ENCODE results near the gene PSMD1. TPM values are rescaled to one million over a fixed set of nuclear protein-coding genes. Genes with fewer than 3 reads are reported as not detected.

PSMD1 gene
- total and polyA plus RNA-seq, 2 of the 8 experiments (the other 6 are each of a cell fraction or from before 2014, with no cell fraction given): 179 to 272 TPM

DNA sequence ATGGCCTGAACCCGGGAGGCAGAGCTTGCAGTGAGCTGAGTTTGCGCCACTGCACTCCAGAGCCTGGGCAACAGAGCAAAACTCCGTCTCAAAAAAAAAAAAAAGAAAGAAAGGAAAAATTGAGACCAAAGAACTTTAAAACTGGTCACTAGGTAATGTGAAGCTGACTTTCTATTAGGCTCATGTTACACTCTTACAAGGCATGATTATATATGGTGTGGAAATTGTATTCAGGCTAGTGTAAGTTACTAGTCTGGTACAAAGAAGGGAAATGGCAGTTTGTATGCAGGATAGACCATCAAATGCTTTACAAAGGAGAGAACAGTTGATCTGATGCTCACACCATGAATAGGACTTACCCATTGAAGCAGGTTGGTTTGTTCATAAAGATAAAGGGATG lies 106.3 kb downstream of the PSMD1 start:
- H3K4me1 ChIP-seq (replicated peaks in 1 of 4; ENCODE audit: control insufficient read depth in 3 of 4, insufficient read depth in 4 of 4, low read length in 3 of 4): peaks cover 0 to 7% (median 2%) of the 10 kb centered on the region in 4 experiments; a peak in 3 of 7 replicates
- H3K56ac ChIP-seq (replicated peaks; ENCODE audit: insufficient read length, low read depth, low read length): no peak overlapping the region
- H3K4me2 ChIP-seq (ENCODE audit: insufficient read depth in 1 of 2, low read depth in 2 of 2, low read length in 2 of 2): 0 out of 4 replicates have a peak overlapping the region, but pooled peaks of 1 of the 2 experiments have one; percentile 22
- peak; percentile 60 for FAIRE-seq
- DNase-seq (ENCODE audit: low read depth in 1 of 2, low spot score in 2 of 2): no peak
- WGBS, 2 experiments (ENCODE audit: extremely low coverage in 1 of 2, insufficient coverage in 1 of 2, insufficient read length in 1 of 2, insufficient replicate concordance in 2 of 2, low coverage in 1 of 2, low lambda C conversion rate in 2 of 2, missing lambda C conversion rate in 1 of 2): no CpG with 5 or more reads among the region's 3 CpGs
- H4K20me1 ChIP-seq (replicated peaks in 1 of 2; ENCODE audit: control insufficient read depth in 1 of 2, insufficient read depth in 2 of 2, low read length in 2 of 2): no peaks in the 10 kb centered on the region
- no peak overlapping the region for H4K91ac ChIP-seq (replicated peaks; ENCODE audit: insufficient read length, low read length)
- no peak overlapping the region for H2BK120ac ChIP-seq (replicated peaks; ENCODE audit: low read depth, low read length)
- peaks cover 2 to 44% (median 25%) of the 10 kb centered on the region in 4 experiments; a peak in 7 of 8 replicates for H3K36me3 ChIP-seq (ENCODE audit: control insufficient read depth in 2 of 4, insufficient read depth in 4 of 4, low read length in 3 of 4)
- H3K18ac ChIP-seq (ENCODE audit: extremely low read depth, low read length): no peak overlapping the region
- H2BK20ac ChIP-seq (ENCODE audit: low read length): no peak overlapping the region
- no peak overlapping the region for H3K14ac ChIP-seq (ENCODE audit: insufficient read length)
- no peak overlapping the region for H4K8ac ChIP-seq (ENCODE audit: extremely low read depth, insufficient read depth, low read length)
- no peaks in the 10 kb centered on the region for H3K27me3 ChIP-seq (replicated peaks in 1 of 4; ENCODE audit: control insufficient read depth in 3 of 4, extremely low read depth in 1 of 4, insufficient read depth in 3 of 4, low read length in 3 of 4)
- H2AFZ ChIP-seq (ENCODE audit: low read length): no peak overlapping the region
- peak overlapping the region in 1 of 4 experiments; percentile 34; a peak in 1 of 7 replicates for H3K9ac ChIP-seq (replicated peaks in 1 of 4; ENCODE audit: extremely low read depth in 1 of 4, low read depth in 3 of 4, low read length in 3 of 4)
- H3K9me3 ChIP-seq (ENCODE audit: insufficient read depth in 2 of 2, low read depth in 1 of 2, low read length in 1 of 2): no peaks in the 10 kb centered on the region
- H3K23ac ChIP-seq (ENCODE audit: insufficient read length): no peak overlapping the region
- H3K27ac ChIP-seq (ENCODE audit: low read depth, low read length): no peak overlapping the region
- ChIA-PET CTCF (ENCODE audit: partially characterized antibody) (interaction anchor here (1.0 to 1.2 kb wide), 2 partner anchors 32 to 65 kb away, joined by 3 to 4 read pairs; no protein-coding TSS in a partner anchor), POLR2A (ENCODE audit: partially characterized antibody) (interaction anchor here (1.7 kb wide), 1 partner anchor 11 kb away, joined by 4 read pairs; no protein-coding TSS in a partner anchor)
- H3K4me3 ChIP-seq (ENCODE audit: extremely low read depth in 1 of 4, insufficient read depth in 2 of 4, low read depth in 3 of 4, low read length in 4 of 4): no peak overlapping the region
- no peaks in the 10 kb centered on the region for H3K79me2 ChIP-seq (ENCODE audit: control insufficient read depth in 1 of 2, insufficient read depth in 2 of 2, low read length in 2 of 2)
- H3K23me2 ChIP-seq (ENCODE audit: low read depth, low read length): no peaks in the 10 kb centered on the region
- H2BK12ac ChIP-seq (ENCODE audit: low read depth, low read length): no peak overlapping the region
- no peak overlapping the region for H2BK15ac ChIP-seq (ENCODE audit: low read length)
- H3K79me1 ChIP-seq (ENCODE audit: low read depth, low read length): no peaks in the 10 kb centered on the region
- H2BK5ac ChIP-seq (ENCODE audit: low read depth, low read length): no peak overlapping the region; the same call in 1 of the 2 replicates
- no peak overlapping the region for H2AK5ac ChIP-seq (ENCODE audit: low read depth, low read length)
- H4K5ac ChIP-seq (ENCODE audit: insufficient read length, low read depth, low read length): no peak overlapping the region
- no peak overlapping the region for H3K4ac ChIP-seq (replicated peaks; ENCODE audit: insufficient read length, low read depth, low read length)
